GM12892 (cell line): ENCODE measurements around the gene PIP4K2A.

Source experiments
- POLR2A ChIP-seq: IDR thresholded peaks from 2 replicates; pipeline ENCODE4 v1.6.1; 2011; ENCODE audit warnings: low read depth, low read length, control low read depth
- POLR2AphosphoS5 ChIP-seq: IDR thresholded peaks from 2 replicates; pipeline ENCODE4 v1.6.1; 2011; ENCODE audit warnings: low read depth, low read length, control low read depth

- TF ChIP-seq POLR2A, result no peak
- no peak for TF ChIP-seq POLR2AphosphoS5
Measured at GRCh38 chr10:22742678-22743077, 28.3 kb upstream of the PIP4K2A start.
